Testis (tissue), 3 donors: ENCODE results near the gene PRDM9. TPM values are rescaled to one million over a fixed set of nuclear protein-coding genes. Genes with fewer than 3 reads are reported as not detected.
"Not testable (repeated sequence)": the region's sequence is repeated elsewhere in the genome, so short reads cannot be mapped to it uniquely, and the experiment has no call there.

Experiments used
- DNase-seq: peaks from one replicate; pipeline ENCODE4 v3.0.0-alpha.2; 2019
- H3K27ac ChIP-seq, 2 donors: fragments of 200-600 bp; sonication (generic); one replicate each; pipeline ENCODE4 v1.5.1; 2019
- H3K27me3 ChIP-seq: fragments of 200-600 bp; sonication (generic); one replicate; pipeline ENCODE4 v1.5.1; 2019
- H3K36me3 ChIP-seq: fragments of 200-600 bp; sonication (generic); one replicate; pipeline ENCODE4 v1.5.1; 2017; ENCODE audit warnings: low read depth; ENCODE audit errors: missing control alignments
- H3K4me1 ChIP-seq: fragments of 200-600 bp; sonication (generic); one replicate; pipeline ENCODE4 v1.5.1; 2019
- H3K4me3 ChIP-seq, 2 donors: fragments of 200-600 bp; sonication (generic); one replicate each; pipeline ENCODE4 v1.5.1; 2017 to 2019
- H3K9me3 ChIP-seq: fragments of 200-600 bp; sonication (generic); one replicate; pipeline ENCODE4 v1.5.1; 2017
- CTCF ChIP-seq, 3 experiments: fragments of 450-650 bp in 2 of 3; fragments of 200-600 bp in 1 of 3; sonication (generic) in 1 of 3; IDR thresholded peaks; one replicate each; pipeline ENCODE4 v1.5.1; 2016 to 2019; ENCODE audit warnings: antibody characterized with exemption in 3 of 3, mild to moderate bottlenecking in 2 of 3, moderate library complexity in 1 of 3
- POLR2A ChIP-seq: fragments of 450-650 bp; IDR thresholded peaks from one replicate; pipeline ENCODE4 v1.6.1; 2017; ENCODE audit warnings: antibody characterized with exemption, mild to moderate bottlenecking, moderate library complexity
- WGBS, 2 donors: methylation state at CpG; one replicate each; pipeline ENCODE4 v1.1.5; 2018; 5-methylcytosine and 5-hydroxymethylcytosine counted together
- intact Hi-C: fragments of 100-400 bp; cut with DNase I; formaldehyde crosslinking; loops from one replicate; pipeline ENCODE4 v1.15.1; 2023; ENCODE audit warnings: low total_unique reads
- polyA plus RNA-seq: library from polyadenylated mRNA; stranded (reverse); fragments of 350-450 nt; fragmentation: Illumina TruSeq; extraction: RNeasy Lipid Tissue Mini Kit (QIAGEN cat#74804); gene quantifications from one replicate; pipeline ENCODE4 v1.2.3, GENCODE V29; 2014; ENCODE audit warnings: low read depth, low replicate concordance; ENCODE audit not compliant: insufficient read depth
- total RNA-seq, 2 donors: library from RNA; depleted of rRNA; stranded (reverse); fragments of >200 nt; gene quantifications; one replicate each; pipeline ENCODE4 v1.2.3, GENCODE V29; 2016

Gene PRDM9
- total and polyA plus RNA-seq, 3 donors from 2014 or later, result 4.4 to 10.2 (median 6.8) TPM

GRCh38 chr5:23525751-23526150 is 18.3 kb downstream of the PRDM9 start:
- no peaks in the 10 kb centered on the region for H3K9me3 ChIP-seq
- intact Hi-C loops, result no loop called here
- no peaks in the 10 kb centered on the region for H3K36me3 ChIP-seq
- no peak for DNase-seq
- H3K27me3 ChIP-seq, result no peaks in the 10 kb centered on the region
- H3K4me1 ChIP-seq, result no peaks in the 10 kb centered on the region
- no peak overlapping the region for H3K27ac ChIP-seq
- TF ChIP-seq POLR2A (no peak), CTCF (IDR thresholded peaks at IDR 0.05) (no peak)
- no peak overlapping the region for H3K4me3 ChIP-seq

GRCh38 chr5:23526616-23527015 is 19.2 kb downstream of the PRDM9 start:
- DNase-seq, H3K27ac ChIP-seq, H3K4me1 ChIP-seq, H3K27me3 ChIP-seq, H3K4me3 ChIP-seq, intact Hi-C loops, H3K36me3 ChIP-seq, H3K9me3 ChIP-seq: not testable (repeated sequence)
- WGBS, 2 donors, result 37 to 60% methylated on average over 3 to 5 of the region's 5 CpGs

- H3K4me3 ChIP-seq, result peak overlapping the region in 1 of 2 donors; percentile 17
- DNase-seq, H3K9me3 ChIP-seq, H3K36me3 ChIP-seq, H3K4me1 ChIP-seq, H3K27ac ChIP-seq, intact Hi-C loops, H3K27me3 ChIP-seq: not testable (repeated sequence)
- 53 to 72% methylated on average over 15 of the region's 15 CpGs for WGBS, 2 donors
Observed at GRCh38 chr5:23527216-23527920, 20.0 kb downstream of the PRDM9 start.

GRCh38 chr5:23528677-23529076 is 21.3 kb downstream of the PRDM9 start:
- no peak overlapping the region for H3K27ac ChIP-seq
- H3K27me3 ChIP-seq, result no peaks in the 10 kb centered on the region
- H3K9me3 ChIP-seq, result no peaks in the 10 kb centered on the region
- 43 to 48% methylated on average over 4 of the region's 4 CpGs for WGBS, 2 donors
- TF ChIP-seq CTCF (IDR thresholded peaks at IDR 0.05) (no peak), POLR2A (no peak)
- no peaks in the 10 kb centered on the region for H3K4me1 ChIP-seq
- intact Hi-C loops, result no loop called here
- DNase-seq, result no peak
- H3K36me3 ChIP-seq, result no peaks in the 10 kb centered on the region
- H3K4me3 ChIP-seq, result no peak overlapping the region

GRCh38 chr5:23530571-23530970 is 23.2 kb downstream of the PRDM9 start:
- intact Hi-C loops, result no loop called here
- H3K9me3 ChIP-seq, result no peaks in the 10 kb centered on the region
- no peak for DNase-seq
- no peak overlapping the region for H3K27ac ChIP-seq
- no peaks in the 10 kb centered on the region for H3K36me3 ChIP-seq
- TF ChIP-seq POLR2A, result no peak
- no peak for TF ChIP-seq CTCF (IDR thresholded peaks at IDR 0.05)
- no peaks in the 10 kb centered on the region for H3K27me3 ChIP-seq
- H3K4me3 ChIP-seq, result no peak overlapping the region
- H3K4me1 ChIP-seq, result no peaks in the 10 kb centered on the region

- no peak overlapping the region for H3K27ac ChIP-seq
- H3K36me3 ChIP-seq, result no peaks in the 10 kb centered on the region
- TF ChIP-seq CTCF (IDR thresholded peaks at IDR 0.05), result no peak
- no peak for TF ChIP-seq POLR2A
- intact Hi-C loops, result no loop called here
- no peaks in the 10 kb centered on the region for H3K27me3 ChIP-seq
- H3K4me3 ChIP-seq, result no peak overlapping the region
- DNase-seq, result no peak
- H3K9me3 ChIP-seq, result no peaks in the 10 kb centered on the region
- 53 to 67% methylated on average over 4 of the region's 4 CpGs for WGBS, 2 donors
- no peaks in the 10 kb centered on the region for H3K4me1 ChIP-seq
Observed at GRCh38 chr5:23571059-23571458, 63.6 kb downstream of the PRDM9 start.
